HG03521 (cell line): ENCODE measurements around the gene ISCA1.

ENCODE experiments used
- ATAC-seq: cut with Tn5 transposase; IDR thresholded peaks from one replicate; pipeline ENCODE4 v1.9.1; 2021; ENCODE audit warnings: mild to moderate bottlenecking, moderate library complexity; ENCODE audit not compliant: unreplicated experiment

The ISCA1 gene

DNA sequence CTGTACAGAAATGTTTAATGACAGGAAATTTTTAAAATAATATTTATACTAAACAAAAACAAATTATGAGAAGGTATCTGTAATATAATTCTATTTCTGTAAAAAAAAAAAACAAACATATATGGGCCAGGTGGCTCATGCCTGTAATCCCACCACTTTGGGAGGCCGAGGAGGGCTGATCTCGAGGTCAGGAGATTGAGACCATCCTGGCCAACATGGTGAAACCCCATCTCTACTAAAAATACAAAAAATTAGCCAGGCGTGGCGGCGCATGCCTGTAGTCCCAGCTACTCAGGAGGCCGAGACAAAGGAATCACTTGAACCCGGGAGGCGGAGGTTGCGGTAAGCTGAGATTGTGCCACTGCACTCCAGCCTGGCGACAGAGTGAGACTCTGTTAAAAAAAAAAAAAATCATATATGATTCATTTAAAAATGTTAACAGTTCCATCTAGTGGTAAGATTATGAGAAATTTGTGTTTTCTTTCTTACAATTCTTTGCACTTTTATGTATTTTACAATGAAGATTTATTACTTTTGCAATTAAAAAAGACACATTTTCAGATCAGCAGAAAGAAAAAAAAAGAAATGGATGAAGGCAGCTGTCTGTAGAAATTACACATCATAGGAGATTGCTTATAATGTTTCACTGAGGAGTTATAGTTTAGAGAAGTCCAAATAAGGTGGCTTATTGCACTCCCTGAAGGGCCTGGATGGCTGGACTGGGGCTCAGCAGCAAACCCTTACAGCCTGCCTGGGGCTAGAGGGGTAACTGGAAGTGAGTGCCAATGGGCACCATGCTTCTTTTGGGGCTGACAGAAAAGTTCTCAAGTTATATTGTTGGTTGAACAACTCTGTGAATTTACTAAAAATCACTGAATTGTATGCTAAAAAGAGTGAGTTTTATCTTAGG, 43.2 kb downstream of the ISCA1 start:
- ATAC-seq = no peak

DNA sequence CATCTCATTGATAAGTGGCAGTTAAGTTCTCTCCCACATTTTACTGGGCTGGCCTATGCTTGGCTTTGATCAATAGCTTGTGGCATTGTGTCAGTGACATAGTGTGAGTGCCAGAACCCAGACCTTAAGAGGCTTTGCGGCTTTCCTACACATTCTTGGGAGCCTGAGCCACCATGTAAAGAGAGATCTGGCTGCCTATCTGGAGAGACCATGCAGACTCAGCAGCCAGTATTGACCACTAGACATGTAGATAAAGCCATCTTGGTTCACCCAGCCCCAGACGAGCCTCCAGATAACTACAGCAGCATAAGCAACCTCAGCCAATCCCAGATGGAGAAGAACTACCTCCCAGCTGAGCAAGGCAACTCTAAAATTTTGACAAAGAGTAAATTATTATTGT, 51.5 kb downstream of the ISCA1 start:
- ATAC-seq = no peak

DNA sequence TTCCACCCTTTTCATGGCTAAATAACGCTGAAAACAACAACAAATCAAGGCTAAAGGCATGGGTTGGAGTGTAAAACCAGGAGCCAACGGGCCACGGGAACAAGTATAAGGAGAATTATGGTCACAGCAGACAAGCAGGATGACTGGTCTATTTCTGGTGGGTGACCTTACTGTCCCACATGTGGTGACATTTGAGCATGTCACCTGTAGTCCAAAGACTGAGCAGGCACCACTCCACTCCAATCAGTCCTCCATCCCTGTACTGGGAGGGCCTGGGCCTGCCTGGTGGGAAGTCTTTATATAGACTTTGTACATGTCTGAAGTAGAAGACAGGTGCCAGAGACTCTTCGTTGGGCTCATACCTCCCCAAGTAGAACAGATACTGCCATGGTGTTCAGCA, 59.7 kb downstream of the ISCA1 start:
- ATAC-seq = no peak

DNA sequence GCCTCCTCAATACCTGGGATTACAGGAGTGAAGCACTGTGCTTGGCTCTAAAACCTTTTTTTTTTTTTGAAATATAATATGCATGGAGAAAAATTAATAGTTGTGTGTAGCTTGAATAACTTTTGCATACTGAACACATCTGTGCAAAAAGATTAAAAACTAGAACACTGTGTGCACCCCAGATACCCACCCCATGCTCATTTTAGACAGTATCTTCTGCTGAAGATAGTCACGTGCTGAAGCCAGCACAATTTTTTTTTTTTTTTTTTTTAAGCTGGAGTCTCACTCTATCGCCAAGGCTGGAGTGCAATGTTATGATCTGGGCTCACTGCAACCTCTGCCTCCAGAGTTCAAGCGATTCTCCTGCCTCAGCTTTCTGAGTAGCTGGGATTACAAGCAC, 62.7 kb downstream of the ISCA1 start:
- no peak for ATAC-seq

DNA sequence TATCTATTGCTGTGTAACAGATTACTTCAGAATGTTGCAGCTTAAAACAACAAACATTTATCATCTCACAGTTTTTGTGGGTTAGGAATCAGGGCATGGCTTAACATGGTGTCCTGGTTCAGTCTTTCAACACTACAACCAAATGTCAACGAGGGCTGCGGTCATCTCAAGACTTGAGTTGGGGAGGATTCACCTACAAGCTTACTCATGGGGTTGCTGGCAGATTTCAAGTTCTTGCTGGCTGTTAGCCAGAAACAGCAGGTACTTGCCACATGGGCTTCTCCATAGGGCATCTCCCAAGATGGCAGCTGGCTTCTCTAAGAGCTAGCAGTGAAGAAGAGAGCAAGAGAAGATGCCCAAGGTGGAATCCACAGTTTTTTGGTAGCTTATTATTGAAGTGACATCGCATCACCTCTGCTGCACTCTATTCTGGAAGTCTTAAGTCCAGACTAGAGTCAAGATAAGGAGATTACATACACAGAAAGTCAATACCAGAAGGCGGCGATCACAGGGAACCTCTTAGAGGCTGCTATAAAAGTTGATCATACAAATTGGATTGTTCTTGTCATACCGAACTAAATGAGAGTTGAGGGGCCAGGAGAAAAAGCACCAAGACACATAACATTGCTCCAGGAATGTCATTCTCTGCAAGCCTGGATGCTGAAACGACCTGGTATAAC, 65.1 kb downstream of the ISCA1 start:
- no peak for ATAC-seq
